ENCODE data around the gene KCNMA1.

Gene KCNMA1

GRCh38 chr10:77091597-77092165 is 545.9 kb downstream of the KCNMA1 start:
- Histone ChIP-seq H3K4me3 (replicated peaks; ENCODE audit: low read depth, low read length) (no peak overlapping the region), H3K36me3 (ENCODE audit: control insufficient read depth, insufficient read depth, low read length) (no peaks in the 10 kb centered on the region), H3K27me3 (replicated peaks; ENCODE audit: control insufficient read depth, insufficient read depth, low read length) (no peaks in the 10 kb centered on the region)
- no peak for TF ChIP-seq CTCF (IDR thresholded peaks at IDR 0.05; ENCODE audit: insufficient read depth, low read length, poor library complexity, severe bottlenecking)
- no peak for DNase-seq (ENCODE audit: extremely low read depth, insufficient read length)

- Histone ChIP-seq H3K27me3 (replicated peaks; ENCODE audit: control insufficient read depth, insufficient read depth, low read length) (no peaks in the 10 kb centered on the region), H3K4me3 (replicated peaks; ENCODE audit: low read depth, low read length) (no peak overlapping the region), H3K36me3 (ENCODE audit: control insufficient read depth, insufficient read depth, low read length) (no peaks in the 10 kb centered on the region)
- no peak for TF ChIP-seq CTCF (IDR thresholded peaks at IDR 0.05; ENCODE audit: insufficient read depth, low read length, poor library complexity, severe bottlenecking)
- DNase-seq (ENCODE audit: extremely low read depth, insufficient read length): no peak
Measured at GRCh38 chr10:77090381-77091356, 546.9 kb downstream of the KCNMA1 start.

- no peak for DNase-seq (ENCODE audit: extremely low read depth, insufficient read length)
- no peak for TF ChIP-seq CTCF (IDR thresholded peaks at IDR 0.05; ENCODE audit: insufficient read depth, low read length, poor library complexity, severe bottlenecking)
- no peaks in the 10 kb centered on the region for H3K36me3 ChIP-seq (ENCODE audit: control insufficient read depth, insufficient read depth, low read length)
- H3K4me3 ChIP-seq (replicated peaks; ENCODE audit: low read depth, low read length): no peak overlapping the region
- no peaks in the 10 kb centered on the region for H3K27me3 ChIP-seq (replicated peaks; ENCODE audit: control insufficient read depth, insufficient read depth, low read length)
Measured at GRCh38 chr10:77087366-77087765, 550.2 kb downstream of the KCNMA1 start.

GRCh38 chr10:77086081-77086480 is 551.5 kb downstream of the KCNMA1 start:
- H3K27me3 ChIP-seq (replicated peaks; ENCODE audit: control insufficient read depth, insufficient read depth, low read length): no peaks in the 10 kb centered on the region
- no peak for DNase-seq (ENCODE audit: extremely low read depth, insufficient read length)
- no peaks in the 10 kb centered on the region for H3K36me3 ChIP-seq (ENCODE audit: control insufficient read depth, insufficient read depth, low read length)
- no peak for TF ChIP-seq CTCF (IDR thresholded peaks at IDR 0.05; ENCODE audit: insufficient read depth, low read length, poor library complexity, severe bottlenecking)
- H3K4me3 ChIP-seq (replicated peaks; ENCODE audit: low read depth, low read length): no peak overlapping the region

- Histone ChIP-seq H3K36me3 (ENCODE audit: control insufficient read depth, insufficient read depth, low read length) (no peaks in the 10 kb centered on the region), H3K4me3 (replicated peaks; ENCODE audit: low read depth, low read length) (no peak overlapping the region), H3K27me3 (replicated peaks; ENCODE audit: control insufficient read depth, insufficient read depth, low read length) (no peaks in the 10 kb centered on the region)
- TF ChIP-seq CTCF (IDR thresholded peaks at IDR 0.05; ENCODE audit: insufficient read depth, low read length, poor library complexity, severe bottlenecking): no peak
- no peak for DNase-seq (ENCODE audit: extremely low read depth, insufficient read length)
Measured at GRCh38 chr10:77085344-77085743, 552.3 kb downstream of the KCNMA1 start.
